Measurements from ENCODE around the gene TRRAP.

Gene TRRAP

DNA sequence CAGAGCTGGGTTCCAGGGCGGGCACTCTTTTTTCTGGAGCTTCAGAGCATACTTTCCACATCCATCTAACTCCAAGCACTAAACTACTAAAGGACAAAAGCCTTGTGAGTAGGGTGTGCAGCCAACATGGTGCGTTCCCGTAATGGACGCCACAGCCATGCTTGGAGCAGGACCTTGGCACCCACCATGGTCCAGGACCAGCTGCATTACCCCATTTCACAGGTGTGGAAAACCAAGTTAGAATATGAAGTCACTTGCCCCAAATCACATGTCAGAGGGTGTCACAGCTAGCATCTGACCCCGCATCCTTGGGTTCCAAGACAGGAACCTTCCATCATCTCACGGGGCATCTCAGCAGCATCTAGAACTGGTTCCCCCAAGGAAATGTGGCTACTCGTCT is 153.2 kb downstream of the TRRAP start:
- in situ Hi-C loops (cut with MboI; ENCODE audit: low sequenced_read_pairs, unreplicated experiment), result no loop called here
- TF ChIP-seq, protein P1, sequence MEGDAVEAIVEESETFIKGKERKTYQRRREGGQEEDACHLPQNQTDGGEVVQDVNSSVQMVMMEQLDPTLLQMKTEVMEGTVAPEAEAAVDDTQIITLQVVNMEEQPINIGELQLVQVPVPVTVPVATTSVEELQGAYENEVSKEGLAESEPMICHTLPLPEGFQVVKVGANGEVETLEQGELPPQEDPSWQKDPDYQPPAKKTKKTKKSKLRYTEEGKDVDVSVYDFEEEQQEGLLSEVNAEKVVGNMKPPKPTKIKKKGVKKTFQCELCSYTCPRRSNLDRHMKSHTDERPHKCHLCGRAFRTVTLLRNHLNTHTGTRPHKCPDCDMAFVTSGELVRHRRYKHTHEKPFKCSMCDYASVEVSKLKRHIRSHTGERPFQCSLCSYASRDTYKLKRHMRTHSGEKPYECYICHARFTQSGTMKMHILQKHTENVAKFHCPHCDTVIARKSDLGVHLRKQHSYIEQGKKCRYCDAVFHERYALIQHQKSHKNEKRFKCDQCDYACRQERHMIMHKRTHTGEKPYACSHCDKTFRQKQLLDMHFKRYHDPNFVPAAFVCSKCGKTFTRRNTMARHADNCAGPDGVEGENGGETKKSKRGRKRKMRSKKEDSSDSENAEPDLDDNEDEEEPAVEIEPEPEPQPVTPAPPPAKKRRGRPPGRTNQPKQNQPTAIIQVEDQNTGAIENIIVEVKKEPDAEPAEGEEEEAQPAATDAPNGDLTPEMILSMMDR (IDR thresholded peaks at IDR 0.05; ENCODE audit: borderline replicate concordance, control extremely low read depth, extremely low read depth, insufficient read depth, missing control alignments), result no peak

DNA sequence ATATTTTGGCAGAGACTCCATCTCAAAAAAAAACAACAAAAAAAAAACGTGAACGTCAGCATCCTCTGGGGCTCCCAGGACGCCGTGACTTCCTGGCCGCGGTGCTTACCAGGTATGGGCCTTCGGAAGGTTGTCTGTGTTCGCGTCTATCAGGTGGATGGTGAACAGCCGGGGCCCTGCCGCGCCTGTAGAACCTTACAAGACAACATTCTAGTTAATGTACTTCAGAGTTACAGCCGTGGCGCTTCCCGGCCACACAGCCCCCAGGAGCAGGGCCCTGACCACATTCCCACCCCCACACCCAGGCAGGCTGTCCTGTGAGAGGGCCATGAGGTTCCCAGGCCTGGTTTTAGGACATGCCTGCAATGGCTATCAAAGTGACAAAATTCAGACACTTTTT is 154.6 kb downstream of the TRRAP start:
- TF ChIP-seq, protein P1 (IDR thresholded peaks at IDR 0.05; ENCODE audit: borderline replicate concordance, control extremely low read depth, extremely low read depth, insufficient read depth, missing control alignments), result no peak
- in situ Hi-C loops (cut with MboI; ENCODE audit: low sequenced_read_pairs, unreplicated experiment), result no loop called here

More for the DNA sequence above, 153.2 kb downstream of the TRRAP start:
- DNase-seq (ENCODE audit: low spot score), result no peak

DNA sequence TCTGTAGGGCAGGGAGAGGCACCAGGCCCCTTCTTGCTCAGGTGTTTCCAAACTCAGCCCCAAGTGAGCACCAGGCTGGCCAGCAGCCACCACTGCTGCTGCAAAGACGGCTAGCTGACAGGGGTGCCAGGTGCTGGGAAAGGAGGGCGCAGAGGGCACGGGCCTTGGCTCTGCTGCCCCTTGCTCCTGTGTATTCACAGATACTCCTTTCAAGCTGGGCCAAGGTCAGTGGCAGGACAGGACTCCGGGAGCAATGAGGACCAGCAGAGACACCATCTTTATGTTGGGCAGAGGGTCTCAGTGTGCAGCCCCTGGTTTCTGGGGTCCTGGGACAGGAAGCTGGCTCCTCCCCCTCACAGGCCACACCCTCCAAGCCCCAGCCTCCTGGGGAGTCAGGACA is 155.4 kb downstream of the TRRAP start:
- no peak for DNase-seq (ENCODE audit: low spot score)
- TF ChIP-seq, protein P1 (IDR thresholded peaks at IDR 0.05; ENCODE audit: borderline replicate concordance, control extremely low read depth, extremely low read depth, insufficient read depth, missing control alignments), result no peak
- in situ Hi-C loops (cut with MboI; ENCODE audit: low sequenced_read_pairs, unreplicated experiment), result no loop called here

More for the DNA sequence above, 154.6 kb downstream of the TRRAP start:
- no peak for DNase-seq (ENCODE audit: low spot score)

DNA sequence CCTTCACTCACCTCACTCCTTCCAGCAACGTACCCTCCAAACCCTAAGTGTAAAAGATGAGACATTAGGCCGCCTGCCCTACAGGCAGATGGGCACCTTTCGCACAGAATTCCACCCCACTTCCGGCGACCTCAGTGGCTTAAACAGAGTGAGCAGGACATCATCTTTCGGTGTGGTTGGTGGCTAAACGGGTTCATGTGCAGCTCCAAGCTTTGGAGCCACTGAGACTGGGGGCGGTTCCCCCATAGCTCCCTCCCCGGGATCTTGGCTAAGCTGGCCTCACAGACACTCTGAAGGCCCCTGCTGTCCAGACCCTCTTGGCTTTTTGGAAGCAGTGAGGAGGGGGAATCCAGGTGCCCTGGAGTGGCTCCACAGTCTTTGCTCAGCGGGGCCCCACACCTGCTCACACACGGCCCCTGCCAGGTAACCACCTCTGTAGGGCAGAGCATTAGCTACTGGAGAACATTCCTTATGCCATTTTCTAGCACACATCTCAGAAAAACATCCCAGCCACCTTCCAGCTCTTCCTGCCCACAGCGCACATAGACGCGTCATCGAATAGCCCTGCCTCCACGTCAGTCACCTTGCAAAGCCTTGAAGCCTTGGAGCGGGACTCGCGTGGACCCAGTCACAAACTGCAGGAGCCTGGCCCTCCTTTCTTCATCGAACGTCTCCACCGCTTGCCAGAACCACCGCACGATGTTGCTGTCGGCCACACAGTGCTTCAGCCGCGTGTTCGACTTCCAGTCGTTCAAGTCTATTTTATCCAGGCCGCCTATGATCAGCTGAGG is 156.8 kb downstream of the TRRAP start:
- TF ChIP-seq, protein P1 (IDR thresholded peaks at IDR 0.05; ENCODE audit: borderline replicate concordance, control extremely low read depth, extremely low read depth, insufficient read depth, missing control alignments), result no peak
- no peak for DNase-seq (ENCODE audit: low spot score)
- in situ Hi-C loops (cut with MboI; ENCODE audit: low sequenced_read_pairs, unreplicated experiment), result no loop called here

DNA sequence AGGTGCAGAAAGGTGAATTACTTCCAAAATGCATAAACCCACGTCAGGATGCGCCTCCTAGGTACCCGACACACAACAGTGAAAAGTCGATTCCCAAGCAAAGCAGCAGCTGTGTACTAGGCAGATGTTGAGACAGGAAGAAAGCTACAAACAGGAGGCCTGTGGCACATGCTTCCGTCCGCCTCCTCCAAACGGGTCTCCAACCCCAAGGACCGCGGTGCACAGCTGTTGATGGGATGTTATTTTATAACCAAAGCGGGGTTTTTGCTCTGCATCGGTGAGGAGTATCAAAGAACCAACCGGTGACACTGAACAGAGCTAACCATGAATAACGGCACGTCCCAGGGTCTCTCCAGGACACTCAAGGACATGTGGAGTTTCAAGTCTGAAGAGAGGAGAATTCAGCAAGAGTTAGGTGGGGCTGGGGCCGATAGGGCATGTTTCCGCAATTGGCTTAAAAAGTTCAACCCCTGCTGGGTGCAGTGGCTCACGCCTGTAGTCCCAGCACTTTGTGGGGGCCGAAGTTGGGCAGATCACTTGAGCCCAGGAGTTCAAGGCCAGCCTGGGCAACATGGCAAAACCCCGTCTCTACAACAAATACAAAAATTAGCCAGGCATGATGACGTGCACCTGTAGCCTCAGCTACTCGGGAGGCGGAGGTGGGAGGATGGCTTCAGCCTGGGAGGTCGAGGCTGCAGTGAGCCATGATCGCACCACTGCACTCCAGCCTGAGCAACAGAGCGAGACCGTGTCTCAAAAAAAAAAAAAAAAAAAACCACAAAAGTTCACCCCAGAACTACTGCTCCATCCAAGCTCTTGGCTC is 157.6 kb downstream of the TRRAP start:
- no peak for DNase-seq (ENCODE audit: low spot score)

DNA sequence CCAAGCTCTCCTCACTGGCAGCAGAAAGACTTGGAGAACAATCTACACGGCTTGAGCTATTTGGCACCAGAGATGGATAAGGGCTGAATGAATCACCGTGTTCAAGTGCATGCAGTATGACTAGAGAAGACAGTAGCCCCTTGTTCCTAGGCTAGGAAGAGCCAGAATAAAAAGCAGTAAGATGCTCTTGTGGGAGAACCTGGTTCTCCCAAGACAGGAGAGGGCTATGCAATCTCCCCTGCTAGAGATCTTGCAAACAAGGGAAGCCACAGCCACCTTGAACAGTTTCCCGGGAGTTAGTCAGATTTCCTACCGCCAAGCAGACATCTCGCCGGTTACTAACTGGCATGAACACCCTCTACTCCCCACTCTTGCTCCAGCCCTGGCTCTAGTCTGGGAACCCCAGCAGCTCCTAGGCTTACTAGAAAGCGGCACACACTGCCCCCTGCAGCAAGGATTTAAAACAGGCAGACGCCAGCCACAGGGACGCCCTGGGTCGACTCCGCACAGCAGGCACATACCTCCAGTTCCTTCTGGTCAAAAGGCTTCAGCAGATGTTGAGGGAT is 158.3 kb downstream of the TRRAP start:
- in situ Hi-C loops (cut with MboI; ENCODE audit: low sequenced_read_pairs, unreplicated experiment), result no loop called here
- TF ChIP-seq, protein P1 (IDR thresholded peaks at IDR 0.05; ENCODE audit: borderline replicate concordance, control extremely low read depth, extremely low read depth, insufficient read depth, missing control alignments), result no peak
- DNase-seq (ENCODE audit: low spot score), result no peak

More for the DNA sequence above, 157.6 kb downstream of the TRRAP start:
- TF ChIP-seq, protein P1 (IDR thresholded peaks at IDR 0.05; ENCODE audit: borderline replicate concordance, control extremely low read depth, extremely low read depth, insufficient read depth, missing control alignments), result no peak
- in situ Hi-C loops (cut with MboI; ENCODE audit: low sequenced_read_pairs, unreplicated experiment), result no loop called here
